ENCODE results near the gene MRGPRG.

GRCh38 chr11:3202305-3202704 is 16.3 kb downstream of the MRGPRG start:
- TF ChIP-seq EZH2 (IDR thresholded peaks at IDR 0.05; ENCODE audit: borderline replicate concordance, low read depth, low read length, severe bottlenecking) (no peak), CTCF (IDR thresholded peaks at IDR 0.05; ENCODE audit: borderline replicate concordance, extremely low read depth, low read length, poor library complexity, severe bottlenecking) (no peak)
